Rectal smooth muscle tissue (tissue), 1 donor: ENCODE data around the gene SETD2.
A peak's percentile ranks its signal among the peaks of the same experiment; 100 is the strongest.

Source experiments
- H3K27ac ChIP-seq: one replicate; pipeline ENCODE4 v1.7.0; 2013; ENCODE audit warnings: low read depth, low read length, inconsistent platforms
- H3K27me3 ChIP-seq: one replicate; pipeline ENCODE4 v1.7.0; 2013; ENCODE audit warnings: low read length; ENCODE audit not compliant: control insufficient read depth, insufficient read depth
- H3K36me3 ChIP-seq: one replicate; pipeline ENCODE4 v1.7.0; 2013; ENCODE audit warnings: low read length; ENCODE audit not compliant: control insufficient read depth, insufficient read depth
- H3K4me1 ChIP-seq: one replicate; pipeline ENCODE4 v1.7.0; 2013; ENCODE audit warnings: low read length; ENCODE audit not compliant: control insufficient read depth, insufficient read depth
- H3K4me3 ChIP-seq: one replicate; pipeline ENCODE4 v1.7.0; 2013; ENCODE audit warnings: low read length
- H3K9ac ChIP-seq: one replicate; pipeline ENCODE4 v1.7.0; 2013; ENCODE audit warnings: low read length

The SETD2 gene

DNA sequence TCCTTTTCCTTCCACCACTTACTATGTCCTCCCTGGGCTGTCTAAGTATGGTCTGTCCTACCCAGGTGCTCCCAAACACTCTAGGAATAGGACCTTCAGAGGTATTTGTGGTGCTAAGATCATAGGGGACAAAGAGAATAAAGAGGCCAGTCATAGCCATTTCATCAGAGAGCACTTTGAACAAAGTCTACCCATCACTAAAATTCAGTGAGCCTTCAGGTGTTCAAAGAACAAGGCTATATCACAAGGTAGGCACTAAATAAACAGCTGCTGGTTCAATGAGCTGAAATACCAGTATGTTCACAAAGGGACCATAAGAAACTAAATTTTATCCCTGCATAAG, 145.7 kb downstream of the SETD2 start:
- H3K36me3 ChIP-seq = peaks cover 16% of the 10 kb centered on the region
- H3K27ac ChIP-seq = no peak overlapping the region
- H3K4me1 ChIP-seq = peaks cover 6% of the 10 kb centered on the region
- no peak overlapping the region for H3K9ac ChIP-seq
- H3K27me3 ChIP-seq = no peaks in the 10 kb centered on the region
- H3K4me3 ChIP-seq = no peak overlapping the region

DNA sequence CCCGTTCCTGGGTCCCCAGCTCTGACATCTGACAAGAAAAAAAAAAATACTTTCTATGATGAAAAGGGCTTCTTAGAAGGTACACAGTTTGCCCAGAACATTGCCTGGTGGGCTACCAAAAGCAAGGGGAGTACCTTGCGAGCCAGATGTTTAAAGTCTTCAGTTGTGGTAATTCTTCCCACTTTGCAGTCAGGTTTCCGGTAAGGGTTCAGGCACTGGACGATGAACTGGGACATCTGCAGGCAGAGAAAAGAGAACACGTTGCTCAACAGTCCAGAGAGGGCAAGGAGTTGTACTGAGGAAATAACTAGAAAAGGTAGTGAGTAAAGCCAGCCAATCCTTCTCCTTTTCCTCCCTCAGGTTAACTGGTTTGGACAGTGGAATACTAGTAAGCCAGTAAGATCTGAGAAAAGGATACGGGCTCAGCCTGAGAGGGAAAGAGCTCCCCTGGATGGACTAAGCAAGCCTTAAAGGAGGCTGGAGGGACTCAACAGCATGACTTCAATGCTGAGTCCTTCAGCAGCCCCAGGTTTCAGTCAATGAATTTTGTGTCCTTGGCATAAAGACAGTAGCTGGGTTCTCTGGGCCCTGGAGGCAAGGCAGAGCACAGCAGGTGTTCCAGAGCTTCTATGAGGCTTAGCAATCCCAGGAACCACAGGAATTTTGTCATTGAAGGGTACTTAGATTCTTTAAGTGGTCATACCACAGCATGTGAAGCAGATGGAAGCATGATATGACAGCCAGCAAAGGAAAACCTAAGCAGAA, 146.2 kb downstream of the SETD2 start:
- Histone ChIP-seq H3K4me3 (no peak overlapping the region), H3K27me3 (no peaks in the 10 kb centered on the region), H3K27ac (no peak overlapping the region), H3K36me3 (peaks cover 16% of the 10 kb centered on the region), H3K9ac (no peak overlapping the region), H3K4me1 (peaks cover 6% of the 10 kb centered on the region)

DNA sequence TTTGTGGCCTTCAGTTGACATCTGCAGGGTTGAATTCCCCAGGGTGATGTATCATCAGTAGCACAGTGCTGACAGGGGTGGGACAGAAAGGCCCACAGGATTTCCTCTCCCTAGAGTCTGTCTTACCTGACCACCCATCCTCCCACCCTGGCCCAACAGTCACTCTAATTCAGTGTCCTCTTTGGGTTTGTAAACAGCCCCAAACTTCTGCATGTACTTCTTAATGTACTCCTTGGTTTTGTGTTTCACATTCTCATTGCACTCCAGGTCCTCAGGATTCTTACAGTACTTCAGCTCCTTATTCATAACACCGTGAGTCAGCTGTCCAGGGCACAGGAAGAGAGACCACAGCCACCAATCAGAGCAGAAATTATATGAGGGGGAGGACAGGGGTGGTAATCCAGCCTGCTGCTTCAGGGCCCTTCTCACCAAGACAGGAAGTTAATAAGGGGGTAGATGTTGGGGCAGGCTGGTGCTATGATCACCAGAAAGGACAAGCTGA, 146.9 kb downstream of the SETD2 start:
- Histone ChIP-seq H3K27ac (no peak overlapping the region), H3K9ac (no peak overlapping the region), H3K36me3 (peaks cover 16% of the 10 kb centered on the region), H3K4me1 (peaks cover 6% of the 10 kb centered on the region), H3K4me3 (no peak overlapping the region), H3K27me3 (no peaks in the 10 kb centered on the region)

DNA sequence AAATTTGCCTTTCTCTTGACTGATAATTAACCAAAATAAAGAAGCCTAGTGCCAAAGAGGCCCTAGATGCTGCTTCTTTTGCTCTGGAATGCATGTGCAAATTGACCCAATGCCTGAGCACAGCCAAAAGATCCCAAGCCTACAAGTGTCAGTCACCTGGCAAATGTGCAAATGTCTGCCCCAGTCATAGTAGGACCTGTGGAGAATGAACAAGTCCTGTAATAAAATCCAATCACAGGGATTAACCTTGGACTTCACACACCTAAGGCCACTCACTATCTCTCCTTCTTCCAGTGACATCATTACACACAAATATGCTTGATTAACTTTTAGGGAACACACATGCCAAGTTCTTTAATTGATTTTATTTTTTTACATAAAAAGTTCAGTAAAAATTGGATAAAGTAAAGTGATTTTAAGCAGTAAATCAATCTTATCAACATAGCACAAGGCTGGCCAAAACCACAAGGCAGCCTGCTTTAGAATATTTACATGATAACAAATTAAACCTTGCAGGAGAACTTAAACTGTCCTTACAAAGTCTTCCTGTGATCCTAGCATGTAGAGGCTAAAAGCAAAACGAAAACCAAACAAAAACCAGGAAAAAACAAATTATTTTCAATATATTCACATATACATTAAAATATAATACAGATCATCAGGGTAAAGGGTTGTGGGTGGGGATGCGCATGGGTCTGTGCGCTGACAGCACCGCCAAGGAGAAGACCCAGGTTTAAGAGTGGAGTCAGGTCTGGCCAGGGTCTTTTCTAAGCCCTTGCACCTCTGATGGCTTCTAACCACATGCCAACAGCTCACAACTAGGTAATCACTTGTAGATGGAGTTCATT, 147.6 kb downstream of the SETD2 start:
- H3K4me1 ChIP-seq = peaks cover 6% of the 10 kb centered on the region
- H3K27ac ChIP-seq = no peak overlapping the region
- no peak overlapping the region for H3K9ac ChIP-seq
- no peak overlapping the region for H3K4me3 ChIP-seq
- H3K27me3 ChIP-seq = no peaks in the 10 kb centered on the region
- peaks cover 16% of the 10 kb centered on the region for H3K36me3 ChIP-seq

DNA sequence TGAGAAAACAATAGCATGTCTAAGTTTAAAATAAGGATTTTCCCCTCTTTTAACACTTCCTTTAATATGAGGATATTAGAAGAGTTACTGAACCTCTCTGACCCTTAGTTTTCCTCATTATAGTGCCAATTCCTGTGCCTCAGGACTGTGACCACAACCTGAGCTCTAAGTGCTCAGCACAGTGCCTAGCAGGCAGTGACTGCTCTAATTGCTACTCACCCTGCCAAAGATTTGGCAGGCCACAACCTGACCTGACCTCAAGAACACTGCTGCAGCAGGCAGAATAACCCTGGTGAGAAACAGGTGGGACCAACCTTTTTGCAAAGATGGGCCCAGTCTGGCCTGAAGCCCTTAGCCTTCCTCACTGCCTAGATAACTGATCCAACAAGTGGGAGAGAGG, 148.8 kb downstream of the SETD2 start:
- Histone ChIP-seq H3K36me3 (peaks cover 16% of the 10 kb centered on the region), H3K4me3 (no peak overlapping the region), H3K9ac (no peak overlapping the region), H3K27me3 (no peaks in the 10 kb centered on the region), H3K27ac (no peak overlapping the region), H3K4me1 (no peaks in the 10 kb centered on the region)

DNA sequence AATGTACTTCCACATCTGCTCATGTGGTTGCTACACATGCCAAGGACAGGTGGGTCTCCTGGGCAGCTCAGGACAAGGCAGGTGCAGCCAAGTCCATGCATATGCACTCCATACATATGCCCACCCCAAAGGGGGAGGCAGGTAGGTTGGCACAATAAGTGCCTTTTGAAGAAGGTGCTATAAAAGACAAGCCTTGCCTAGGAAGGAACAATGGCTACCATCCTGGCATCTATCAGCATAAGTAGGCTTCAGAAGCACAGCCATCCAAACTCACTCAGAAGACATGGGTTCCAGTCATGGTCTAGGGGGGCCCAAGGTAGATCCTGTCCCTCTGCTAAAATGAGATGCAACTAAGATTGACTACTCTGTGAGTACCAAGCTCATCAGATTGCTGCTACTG, 149.9 kb downstream of the SETD2 start:
- no peak overlapping the region for H3K27ac ChIP-seq
- H3K27me3 ChIP-seq = no peaks in the 10 kb centered on the region
- H3K9ac ChIP-seq = no peak overlapping the region
- H3K4me1 ChIP-seq = no peaks in the 10 kb centered on the region
- peaks cover 16% of the 10 kb centered on the region for H3K36me3 ChIP-seq
- no peak overlapping the region for H3K4me3 ChIP-seq

DNA sequence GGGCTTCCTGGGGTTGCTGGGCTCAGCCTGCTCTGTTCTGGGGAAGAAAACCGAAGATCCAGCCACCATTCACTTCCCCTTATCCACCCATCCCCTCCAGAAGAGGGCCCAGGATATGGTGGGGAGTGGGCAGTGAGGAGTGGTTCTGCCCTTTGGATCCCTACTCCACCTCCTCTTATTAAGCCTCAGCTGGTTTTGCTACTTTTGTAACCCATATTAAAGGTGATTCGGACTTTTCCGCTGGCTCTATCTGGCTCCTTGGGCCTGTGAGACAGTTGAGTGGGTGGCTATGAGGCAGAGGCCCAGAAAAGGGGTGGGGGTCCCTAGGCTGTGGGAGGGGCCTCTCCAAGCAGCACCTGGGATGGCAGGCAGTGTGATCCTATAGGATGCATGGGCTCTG, 150.7 kb downstream of the SETD2 start:
- H3K27ac ChIP-seq = no peak overlapping the region
- H3K4me1 ChIP-seq = no peaks in the 10 kb centered on the region
- no peak overlapping the region for H3K9ac ChIP-seq
- no peak overlapping the region for H3K4me3 ChIP-seq
- no peaks in the 10 kb centered on the region for H3K27me3 ChIP-seq
- peaks cover 10% of the 10 kb centered on the region for H3K36me3 ChIP-seq

DNA sequence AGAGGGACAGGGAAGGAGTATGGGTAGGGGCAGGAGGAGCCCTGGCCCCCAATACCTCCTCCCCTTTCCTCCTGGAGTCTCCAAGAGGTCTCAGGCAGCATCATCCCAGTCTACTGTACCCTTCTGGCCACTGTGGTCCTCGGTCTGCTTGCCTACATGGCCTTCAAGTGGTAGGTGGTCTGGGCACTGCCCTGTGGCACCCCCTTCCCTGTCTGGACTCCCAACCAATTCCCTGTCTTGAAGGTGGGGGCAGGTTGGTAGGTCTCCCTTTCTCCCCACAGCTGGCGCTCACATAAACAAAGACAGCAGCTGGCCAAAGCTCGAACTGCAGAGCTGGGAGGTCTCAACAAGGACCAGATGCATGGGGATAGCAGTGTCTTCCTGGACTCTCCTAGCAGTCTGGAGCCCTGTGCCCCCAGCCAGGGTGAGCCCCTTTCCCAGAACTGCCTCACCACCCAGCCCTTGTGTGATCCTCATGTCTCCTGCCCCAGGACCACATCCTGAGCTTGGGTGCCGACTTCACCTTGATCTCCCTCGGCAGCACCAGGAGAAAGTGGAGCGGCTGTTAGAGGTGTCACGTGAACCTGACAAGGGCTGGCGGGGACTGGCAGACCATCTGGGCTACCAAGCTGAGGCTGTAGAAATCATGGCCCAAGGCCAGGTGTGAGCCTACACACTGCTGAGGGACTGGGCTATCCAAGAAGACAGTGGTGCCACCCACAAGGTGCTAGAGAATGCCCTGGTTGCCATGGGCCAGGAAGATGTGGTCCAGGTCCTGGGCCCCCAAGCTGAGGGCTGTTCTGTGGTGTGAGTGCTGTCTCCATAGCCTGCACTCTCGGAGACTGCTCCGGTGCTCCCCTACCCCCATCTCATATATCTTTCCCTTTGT, 151.3 kb downstream of the SETD2 start:
- Histone ChIP-seq H3K27me3 (no peaks in the 10 kb centered on the region), H3K36me3 (peaks cover 10% of the 10 kb centered on the region), H3K4me3 (no peak overlapping the region), H3K9ac (no peak overlapping the region), H3K27ac (no peak overlapping the region), H3K4me1 (no peaks in the 10 kb centered on the region)

DNA sequence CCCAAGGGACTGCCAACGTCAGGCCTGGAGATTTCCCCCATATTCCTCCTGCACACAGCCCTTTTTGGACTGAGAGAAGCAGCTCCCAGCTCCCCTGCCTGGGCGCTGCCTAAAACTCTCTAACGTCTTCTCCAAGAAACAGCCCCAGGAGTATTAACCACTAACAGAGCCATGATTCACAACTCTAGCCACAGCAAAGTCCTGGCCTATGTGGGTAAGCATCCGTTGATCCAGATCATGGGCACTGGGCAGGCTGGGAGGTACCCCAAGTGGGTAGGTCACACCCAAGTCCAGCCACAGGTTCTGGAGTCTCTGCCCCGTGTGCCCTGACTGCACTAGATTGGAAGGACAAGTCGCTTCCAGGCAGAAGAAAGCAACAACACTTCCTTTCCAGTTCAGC, 152.5 kb downstream of the SETD2 start:
- H3K9ac ChIP-seq = no peak overlapping the region
- H3K27ac ChIP-seq = no peak overlapping the region
- no peak overlapping the region for H3K4me3 ChIP-seq
- no peaks in the 10 kb centered on the region for H3K27me3 ChIP-seq
- H3K4me1 ChIP-seq = no peaks in the 10 kb centered on the region
- peaks cover 9% of the 10 kb centered on the region for H3K36me3 ChIP-seq

DNA sequence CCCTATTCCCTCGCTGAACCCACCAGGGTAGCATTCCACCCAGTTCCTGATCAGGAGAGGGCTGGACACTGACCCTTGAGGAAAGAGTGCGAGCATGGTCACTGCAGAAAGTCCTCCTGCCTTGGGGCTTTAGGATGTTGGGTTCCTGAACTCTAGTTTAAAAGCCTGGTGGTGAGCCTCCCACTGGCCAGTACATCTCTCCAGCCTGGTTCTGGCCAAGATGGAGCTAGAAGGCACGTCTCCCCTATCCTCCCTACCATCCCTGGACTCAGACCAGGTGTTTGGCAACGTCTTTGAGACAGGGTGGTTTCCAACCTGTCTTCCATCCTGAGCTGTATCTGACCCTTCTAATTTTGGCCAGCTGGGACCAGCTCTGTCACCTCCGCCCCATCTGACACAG, 153.0 kb downstream of the SETD2 start:
- peaks cover 14% of the 10 kb centered on the region for H3K36me3 ChIP-seq
- H3K4me1 ChIP-seq = no peaks in the 10 kb centered on the region
- H3K27me3 ChIP-seq = no peaks in the 10 kb centered on the region
- no peak overlapping the region for H3K27ac ChIP-seq
- no peak overlapping the region for H3K9ac ChIP-seq
- H3K4me3 ChIP-seq = no peak overlapping the region

DNA sequence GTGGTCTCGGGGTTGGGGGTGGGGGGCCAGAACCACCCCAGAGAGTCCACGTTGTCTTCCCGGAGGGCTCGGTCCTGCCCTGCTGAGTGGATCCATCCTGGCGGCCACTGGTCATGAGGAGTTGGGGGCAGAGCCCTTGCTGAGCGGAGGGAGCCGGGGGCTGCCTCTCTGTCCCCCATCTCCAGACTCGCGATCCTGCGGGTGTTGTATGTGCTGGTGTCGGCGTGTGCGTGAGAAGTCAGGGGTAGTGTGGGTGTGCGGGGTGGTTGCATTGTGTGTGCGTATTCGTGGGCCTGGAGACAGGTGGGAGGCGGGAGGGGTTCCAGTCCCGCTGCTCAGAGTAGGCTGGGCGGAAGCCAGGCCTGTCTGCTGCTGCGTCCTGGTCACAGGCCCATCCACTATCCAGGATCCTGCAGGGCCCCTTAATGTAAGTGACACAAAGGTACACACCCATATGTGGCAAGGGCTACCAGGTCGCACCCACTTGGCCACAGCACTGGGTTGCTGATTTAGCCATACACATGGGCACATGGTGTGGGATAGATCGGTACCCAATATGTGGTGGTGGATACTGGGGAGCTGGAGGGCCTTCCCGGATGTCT, 153.7 kb downstream of the SETD2 start:
- Histone ChIP-seq H3K9ac (peak overlapping the region; percentile 46), H3K36me3 (peaks cover 11% of the 10 kb centered on the region), H3K4me1 (no peaks in the 10 kb centered on the region), H3K27me3 (no peaks in the 10 kb centered on the region), H3K4me3 (peak overlapping the region; percentile 73), H3K27ac (peak overlapping the region; percentile 92)
